HepG2 (cell line): ENCODE measurements around the gene DMAC1. TPM values are rescaled to one million over a fixed set of nuclear protein-coding genes. Genes with fewer than 3 reads are reported as not detected.

Source experiments
- ATAC-seq: fragments of 200-7000 bp; cut with Tn5 transposase; 3 replicates; pipeline ENCODE4 v1.9.1; 2020; ENCODE audit warnings: mild to moderate bottlenecking, moderate library complexity
- BruUV-seq: library from RNA; stranded (reverse); fragments of 400-500 nt; replicated peaks from 2 replicates; lab custom pipeline; 2021; lab: Mats Ljungman, UMichigan
- CTCF ChIA-PET: fragments of 300-600 bp; formaldehyde crosslinking; extraction: SDS; loops from one replicate; lab custom pipeline; 2021; ENCODE audit warnings: low total read pairs, inconsistent platforms, low intra/inter-chr PET ratio; lab: Yijun Ruan, JAX
- POLR2A ChIA-PET: fragments of 350-600 bp; sonication (Branson Sonifier 250); formaldehyde crosslinking; loops from one replicate; lab custom pipeline; 2020; ENCODE audit warnings: antibody characterized with exemption, inconsistent platforms; lab: Yijun Ruan, JAX
- DNase-seq: peaks from one replicate; pipeline ENCODE4 v3.0.0-alpha.2; 2015; ENCODE audit warnings: low spot score
- FAIRE-seq: peaks from 3 replicates; lab custom pipeline; 2011; peaks lifted over from hg19 to GRCh38; lab: Jason Lieb, UNC
- H2AFZ ChIP-seq: one replicate; pipeline ENCODE4 v1.6.1; 2011; ENCODE audit warnings: low read length, inconsistent platforms
- H3K27ac ChIP-seq: fragments of 300-600 bp; 3 replicates; pipeline ENCODE4 v1.8.0; 2011; ENCODE audit warnings: mixed run types, mild to moderate bottlenecking, mixed read lengths, low read length, inconsistent platforms; ENCODE audit not compliant: insufficient read depth; ENCODE audit errors: extremely low read length
- H3K27me3 ChIP-seq, 2 experiments: fragments of 200-600 bp in 1 of 2; 2 replicates in 1 of 2; 3 replicates in 1 of 2; pipeline versions ENCODE4 v1.6.0 to v1.8.0; 2011; ENCODE audit warnings: low read length in 2 of 2, mild to moderate bottlenecking in 2 of 2, moderate library complexity in 2 of 2, inconsistent platforms in 1 of 2; ENCODE audit not compliant: insufficient read depth in 2 of 2, control insufficient read depth in 1 of 2
- H3K36me3 ChIP-seq, 2 experiments: fragments of 200-600 bp in 1 of 2; replicated peaks in 1 of 2; 2 replicates in 1 of 2; 3 replicates in 1 of 2; pipeline versions ENCODE4 v1.5.1 to v1.8.0; 2011; ENCODE audit warnings: low read length in 2 of 2, inconsistent platforms in 1 of 2; ENCODE audit not compliant: insufficient read depth in 2 of 2, control insufficient read depth in 1 of 2
- H3K4me1 ChIP-seq: 2 replicates; pipeline ENCODE4 v1.5.1; 2012; ENCODE audit warnings: low read length, inconsistent platforms; ENCODE audit not compliant: insufficient read depth
- H3K4me2 ChIP-seq: 2 replicates; pipeline ENCODE4 v1.6.0; 2011; ENCODE audit warnings: low read depth, low read length, inconsistent platforms
- H3K4me3 ChIP-seq, 3 experiments: fragments of 200-600 bp in 1 of 3; sonication (generic), shearing (Covaris generic) in 1 of 3; replicated peaks in 1 of 3; 2 replicates each; pipeline ENCODE4 v1.5.1; 2011 to 2016; ENCODE audit warnings: low read length in 3 of 3, inconsistent platforms in 2 of 3, low read depth in 2 of 3, mild to moderate bottlenecking in 2 of 3, control low read depth in 1 of 3, mixed read lengths in 1 of 3; ENCODE audit not compliant: insufficient read depth in 1 of 3
- H3K79me2 ChIP-seq: one replicate; pipeline ENCODE4 v1.6.1; 2011; ENCODE audit warnings: low read length, inconsistent platforms; ENCODE audit not compliant: insufficient read depth
- H3K9ac ChIP-seq: 2 replicates; pipeline ENCODE4 v1.6.0; 2011; ENCODE audit warnings: mild to moderate bottlenecking, low read depth, low read length, inconsistent platforms; ENCODE audit not compliant: insufficient read depth
- H3K9me3 ChIP-seq: 2 replicates; pipeline ENCODE4 v1.5.1; 2012; ENCODE audit warnings: mild to moderate bottlenecking, low read length
- H4K20me1 ChIP-seq: 2 replicates; pipeline ENCODE4 v1.6.0; 2011; ENCODE audit warnings: inconsistent platforms, mild to moderate bottlenecking, low read length, moderate library complexity; ENCODE audit not compliant: insufficient read depth
- ATM ChIP-seq: fragments of 450-650 bp; IDR thresholded peaks from 2 replicates; pipeline ENCODE4 v1.7.1; 2017; ENCODE audit warnings: mild to moderate bottlenecking, borderline replicate concordance
- HES4 ChIP-seq: sonication (generic); formaldehyde crosslinking; IDR thresholded peaks from 2 replicates; pipeline ENCODE4 v1.9.0; 2021; ENCODE audit warnings: mild to moderate bottlenecking, missing genetic modification reagents, borderline replicate concordance
- HOXA9 ChIP-seq: sonication (generic); formaldehyde crosslinking; IDR thresholded peaks from 2 replicates; pipeline ENCODE4 v1.8.1; 2022; ENCODE audit warnings: missing genetic modification reagents, mild to moderate bottlenecking, moderate library complexity, borderline replicate concordance
- SP2 ChIP-seq: sonication (generic); formaldehyde crosslinking; IDR thresholded peaks from 2 replicates; pipeline ENCODE4 v1.5.1; 2020; ENCODE audit warnings: mild to moderate bottlenecking, missing genetic modification reagents
- TP53 ChIP-seq: sonication (generic); formaldehyde crosslinking; conservative IDR thresholded peaks from 2 replicates; pipeline ENCODE4 v1.4.0; 2020; ENCODE audit warnings: missing genetic modification reagents
- ZFP1 ChIP-seq: IDR thresholded peaks from 2 replicates; pipeline ENCODE4 v1.6.1; 2016
- ZNF367 ChIP-seq: sonication (generic); formaldehyde crosslinking; IDR thresholded peaks from 2 replicates; pipeline ENCODE4 v1.4.0; 2020; ENCODE audit warnings: missing genetic modification reagents, borderline replicate concordance
- ZNF83 ChIP-seq: sonication (generic); formaldehyde crosslinking; IDR thresholded peaks from 2 replicates; pipeline ENCODE4 v1.4.0; 2020; ENCODE audit warnings: missing genetic modification reagents, mild to moderate bottlenecking, borderline replicate concordance
- ZNF839 ChIP-seq: sonication (generic); formaldehyde crosslinking; IDR thresholded peaks from 2 replicates; pipeline ENCODE4 v1.4.0; 2020; ENCODE audit warnings: missing genetic modification reagents, mild to moderate bottlenecking, borderline replicate concordance
- WGBS: methylation state at CpG from one replicate; pipeline ENCODE4 v1.1.6; 2017; ENCODE audit warnings: low lambda C conversion rate; 5-methylcytosine and 5-hydroxymethylcytosine counted together
- in situ Hi-C: cut with HindIII; loops from 2 replicates; pipeline ENCODE4 v1.10.0; 2017; ENCODE audit warnings: low pct_unique_long_range_greater_than_20kb; ENCODE audit not compliant: extremely low pct_ligation_motif_present
- intact Hi-C: fragments of 100-400 bp; cut with micrococcal nuclease; formaldehyde crosslinking; loops from one replicate; pipeline ENCODE4 v1.10.0; 2022; ENCODE audit not compliant: unreplicated experiment
- polyA plus RNA-seq, 8 experiments: library from polyadenylated mRNA; depleted of rRNA in 3 of 8; stranded (reverse) in 7 of 8; unstranded in 1 of 8; fragments of >200 nt; fragmentation: Illumina TruSeq in 4 of 8; extraction: Trizol in 4 of 8; gene quantifications; 2 replicates each; pipeline versions ENCODE4 v1.2.1 to v1.2.3, GENCODE V29; 2011 to 2016; ENCODE audit warnings: low read depth in 4 of 8, missing spikeins in 1 of 8, mixed read lengths in 1 of 8; ENCODE audit not compliant: insufficient read depth in 1 of 8
- total RNA-seq, 5 experiments: library from RNA; depleted of rRNA; stranded (reverse); fragments of >200 nt; fragmentation: Illumina TruSeq; extraction: Trizol; gene quantifications; 2 replicates each; pipeline ENCODE4 v1.2.3, GENCODE V29; 2016; ENCODE audit warnings: low read depth in 1 of 5
- TF ChIP-seq, protein P1 (sequence below): sonication (generic); formaldehyde crosslinking; IDR thresholded peaks from 2 replicates; pipeline ENCODE4 v1.8.1; 2022; ENCODE audit warnings: mild to moderate bottlenecking, missing genetic modification reagents
- TF ChIP-seq, protein P2 (sequence below): sonication (generic); formaldehyde crosslinking; IDR thresholded peaks from 2 replicates; pipeline ENCODE4 v1.9.0; 2021; ENCODE audit warnings: missing genetic modification reagents, borderline replicate concordance

Gene DMAC1
- total and polyA plus RNA-seq, 2 of the 13 experiments (the other 11 are each of a cell fraction or from before 2014, with no cell fraction given) = 44.3 to 72.9 TPM

DNA sequence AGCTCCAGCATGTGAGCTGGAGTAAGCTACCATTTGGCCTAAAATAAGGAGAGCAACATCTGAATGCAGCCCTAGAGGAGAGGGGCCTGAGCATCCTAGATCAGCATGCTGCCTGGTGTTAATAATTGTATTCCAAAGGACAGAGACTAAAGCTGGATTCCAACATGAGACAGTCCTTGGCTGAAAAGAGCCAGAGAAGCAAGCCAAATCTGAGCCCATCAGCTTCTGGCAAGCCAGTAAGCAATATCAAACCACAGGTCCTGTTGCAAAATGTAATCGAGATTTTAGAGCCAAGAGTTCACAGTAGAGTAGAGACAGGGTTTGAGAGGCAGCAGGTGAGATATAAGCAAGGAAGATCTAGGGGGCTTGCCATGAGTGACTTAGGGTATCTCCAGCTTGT, 42.3 kb upstream of the DMAC1 start:
- ChIA-PET CTCF (no interaction called here), POLR2A (no interaction called here)
- Histone ChIP-seq H3K36me3 (no peaks in the 10 kb centered on the region), H3K9ac (no peak overlapping the region), H3K4me2 (no peak overlapping the region), H3K4me1 (no peaks in the 10 kb centered on the region), H3K4me3 (no peak overlapping the region), H3K79me2 (no peaks in the 10 kb centered on the region), H4K20me1 (no peaks in the 10 kb centered on the region), H2AFZ (no peak overlapping the region), H3K9me3 (no peaks in the 10 kb centered on the region), H3K27ac (no peak overlapping the region), H3K27me3 (no peaks in the 10 kb centered on the region)
- TF ChIP-seq ZNF83 = no peak
- no peak for TF ChIP-seq HOXA9
- TF ChIP-seq TP53 (CRISPR knock-in tag) = no peak
- TF ChIP-seq ATM = no peak
- TF ChIP-seq ZFP1 (CRISPR knock-in tag) = no peak
- TF ChIP-seq, protein P1, sequence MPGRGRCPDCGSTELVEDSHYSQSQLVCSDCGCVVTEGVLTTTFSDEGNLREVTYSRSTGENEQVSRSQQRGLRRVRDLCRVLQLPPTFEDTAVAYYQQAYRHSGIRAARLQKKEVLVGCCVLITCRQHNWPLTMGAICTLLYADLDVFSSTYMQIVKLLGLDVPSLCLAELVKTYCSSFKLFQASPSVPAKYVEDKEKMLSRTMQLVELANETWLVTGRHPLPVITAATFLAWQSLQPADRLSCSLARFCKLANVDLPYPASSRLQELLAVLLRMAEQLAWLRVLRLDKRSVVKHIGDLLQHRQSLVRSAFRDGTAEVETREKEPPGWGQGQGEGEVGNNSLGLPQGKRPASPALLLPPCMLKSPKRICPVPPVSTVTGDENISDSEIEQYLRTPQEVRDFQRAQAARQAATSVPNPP = no peak
- TF ChIP-seq HES4 = no peak
- no peak for TF ChIP-seq SP2 (CRISPR knock-in tag)
- no peak for TF ChIP-seq ZNF367
- no peak for TF ChIP-seq ZNF839
- TF ChIP-seq, protein P2, sequence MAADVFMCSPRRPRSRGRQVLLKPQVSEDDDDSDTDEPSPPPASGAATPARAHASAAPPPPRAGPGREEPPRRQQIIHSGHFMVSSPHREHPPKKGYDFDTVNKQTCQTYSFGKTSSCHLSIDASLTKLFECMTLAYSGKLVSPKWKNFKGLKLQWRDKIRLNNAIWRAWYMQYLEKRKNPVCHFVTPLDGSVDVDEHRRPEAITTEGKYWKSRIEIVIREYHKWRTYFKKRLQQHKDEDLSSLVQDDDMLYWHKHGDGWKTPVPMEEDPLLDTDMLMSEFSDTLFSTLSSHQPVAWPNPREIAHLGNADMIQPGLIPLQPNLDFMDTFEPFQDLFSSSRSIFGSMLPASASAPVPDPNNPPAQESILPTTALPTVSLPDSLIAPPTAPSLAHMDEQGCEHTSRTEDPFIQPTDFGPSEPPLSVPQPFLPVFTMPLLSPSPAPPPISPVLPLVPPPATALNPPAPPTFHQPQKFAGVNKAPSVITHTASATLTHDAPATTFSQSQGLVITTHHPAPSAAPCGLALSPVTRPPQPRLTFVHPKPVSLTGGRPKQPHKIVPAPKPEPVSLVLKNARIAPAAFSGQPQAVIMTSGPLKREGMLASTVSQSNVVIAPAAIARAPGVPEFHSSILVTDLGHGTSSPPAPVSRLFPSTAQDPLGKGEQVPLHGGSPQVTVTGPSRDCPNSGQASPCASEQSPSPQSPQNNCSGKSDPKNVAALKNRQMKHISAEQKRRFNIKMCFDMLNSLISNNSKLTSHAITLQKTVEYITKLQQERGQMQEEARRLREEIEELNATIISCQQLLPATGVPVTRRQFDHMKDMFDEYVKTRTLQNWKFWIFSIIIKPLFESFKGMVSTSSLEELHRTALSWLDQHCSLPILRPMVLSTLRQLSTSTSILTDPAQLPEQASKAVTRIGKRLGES (CRISPR knock-in tag) = no peak
- no TSS peak for BruUV-seq
- no peak for ATAC-seq
- in situ Hi-C loops = no loop called here
- intact Hi-C loops = loop anchor here (10.0 kb wide), 1 partner anchor 107 kb away; no protein-coding TSS in a partner anchor
- WGBS = 0% methylated on average over 1 of the region's 1 CpG
- no peak for DNase-seq
- FAIRE-seq = no peak
